A549 (cell line): Measurements from ENCODE around the gene TNIK.

Experiments
- EP300 ChIP-seq, 2 experiments: fragments of >200 bp; sonication (Bioruptor Twin); formaldehyde crosslinking; IDR thresholded peaks; 2 replicates in 1 of 2; 3 replicates in 1 of 2; pipeline ENCODE4 v1.6.1; 2016 to 2017
- HDAC2 ChIP-seq: fragments of 200-600 bp; sonication (generic); IDR thresholded peaks from 2 replicates; pipeline ENCODE4 v1.6.1; 2016
- MAZ ChIP-seq: fragments of 150-350 bp; IDR thresholded peaks from 2 replicates; pipeline ENCODE4 v1.6.1; 2014; ENCODE audit warnings: antibody characterized with exemption, low read depth, low read length, borderline replicate concordance
- RNF2 ChIP-seq: fragments of 200-600 bp; sonication (generic); IDR thresholded peaks from 2 replicates; pipeline ENCODE4 v1.6.1; 2016; ENCODE audit warnings: low read depth, mild to moderate bottlenecking, antibody characterized with exemption, moderate library complexity, borderline replicate concordance
- TF ChIP-seq, protein P1 (sequence below): fragments of >200 bp; sonication (Bioruptor Twin); formaldehyde crosslinking; IDR thresholded peaks from 3 replicates; pipeline ENCODE4 v1.5.1; 2016
- TF ChIP-seq, protein P2 (sequence below): fragments of 450-650 bp; IDR thresholded peaks from 2 replicates; pipeline ENCODE4 v1.6.1; 2014; ENCODE audit warnings: antibody characterized with exemption
- TF ChIP-seq, protein P3 (sequence below): IDR thresholded peaks from 2 replicates; pipeline ENCODE4 v1.6.1; 2012

DNA sequence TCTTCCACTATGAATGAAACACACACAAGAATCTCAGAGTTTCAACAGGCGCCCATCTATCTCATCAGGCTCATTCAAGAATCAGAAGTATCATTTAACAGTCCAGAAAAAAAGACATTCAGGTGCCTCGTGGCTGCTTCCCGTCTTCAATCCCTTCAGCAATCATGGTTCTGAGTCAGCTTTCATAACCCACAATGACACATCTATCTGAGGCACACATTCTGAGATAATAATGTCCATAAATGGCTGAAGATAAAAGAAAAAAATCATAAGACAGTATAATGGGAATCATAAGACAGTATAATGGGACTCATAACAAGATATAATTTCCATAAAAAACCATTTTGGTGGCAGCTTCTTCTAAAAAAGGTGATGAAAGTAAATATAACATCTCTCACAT lies 52.4 kb downstream of the TNIK start:
- TF ChIP-seq HDAC2: no peak
- no peak for TF ChIP-seq EP300 (IDR thresholded peaks at IDR 0.05)
- TF ChIP-seq, protein P1, sequence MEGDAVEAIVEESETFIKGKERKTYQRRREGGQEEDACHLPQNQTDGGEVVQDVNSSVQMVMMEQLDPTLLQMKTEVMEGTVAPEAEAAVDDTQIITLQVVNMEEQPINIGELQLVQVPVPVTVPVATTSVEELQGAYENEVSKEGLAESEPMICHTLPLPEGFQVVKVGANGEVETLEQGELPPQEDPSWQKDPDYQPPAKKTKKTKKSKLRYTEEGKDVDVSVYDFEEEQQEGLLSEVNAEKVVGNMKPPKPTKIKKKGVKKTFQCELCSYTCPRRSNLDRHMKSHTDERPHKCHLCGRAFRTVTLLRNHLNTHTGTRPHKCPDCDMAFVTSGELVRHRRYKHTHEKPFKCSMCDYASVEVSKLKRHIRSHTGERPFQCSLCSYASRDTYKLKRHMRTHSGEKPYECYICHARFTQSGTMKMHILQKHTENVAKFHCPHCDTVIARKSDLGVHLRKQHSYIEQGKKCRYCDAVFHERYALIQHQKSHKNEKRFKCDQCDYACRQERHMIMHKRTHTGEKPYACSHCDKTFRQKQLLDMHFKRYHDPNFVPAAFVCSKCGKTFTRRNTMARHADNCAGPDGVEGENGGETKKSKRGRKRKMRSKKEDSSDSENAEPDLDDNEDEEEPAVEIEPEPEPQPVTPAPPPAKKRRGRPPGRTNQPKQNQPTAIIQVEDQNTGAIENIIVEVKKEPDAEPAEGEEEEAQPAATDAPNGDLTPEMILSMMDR: no peak
- TF ChIP-seq, protein P2, sequence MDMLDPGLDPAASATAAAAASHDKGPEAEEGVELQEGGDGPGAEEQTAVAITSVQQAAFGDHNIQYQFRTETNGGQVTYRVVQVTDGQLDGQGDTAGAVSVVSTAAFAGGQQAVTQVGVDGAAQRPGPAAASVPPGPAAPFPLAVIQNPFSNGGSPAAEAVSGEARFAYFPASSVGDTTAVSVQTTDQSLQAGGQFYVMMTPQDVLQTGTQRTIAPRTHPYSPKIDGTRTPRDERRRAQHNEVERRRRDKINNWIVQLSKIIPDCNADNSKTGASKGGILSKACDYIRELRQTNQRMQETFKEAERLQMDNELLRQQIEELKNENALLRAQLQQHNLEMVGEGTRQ: no peak
- TF ChIP-seq, protein P3, sequence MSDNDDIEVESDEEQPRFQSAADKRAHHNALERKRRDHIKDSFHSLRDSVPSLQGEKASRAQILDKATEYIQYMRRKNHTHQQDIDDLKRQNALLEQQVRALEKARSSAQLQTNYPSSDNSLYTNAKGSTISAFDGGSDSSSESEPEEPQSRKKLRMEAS: no peak
- no peak for TF ChIP-seq MAZ
- no peak for TF ChIP-seq RNF2
